ENCODE data around the gene FBXO46.
A peak's percentile ranks its signal among the peaks of the same experiment; 100 is the strongest.

FBXO46 gene

DNA sequence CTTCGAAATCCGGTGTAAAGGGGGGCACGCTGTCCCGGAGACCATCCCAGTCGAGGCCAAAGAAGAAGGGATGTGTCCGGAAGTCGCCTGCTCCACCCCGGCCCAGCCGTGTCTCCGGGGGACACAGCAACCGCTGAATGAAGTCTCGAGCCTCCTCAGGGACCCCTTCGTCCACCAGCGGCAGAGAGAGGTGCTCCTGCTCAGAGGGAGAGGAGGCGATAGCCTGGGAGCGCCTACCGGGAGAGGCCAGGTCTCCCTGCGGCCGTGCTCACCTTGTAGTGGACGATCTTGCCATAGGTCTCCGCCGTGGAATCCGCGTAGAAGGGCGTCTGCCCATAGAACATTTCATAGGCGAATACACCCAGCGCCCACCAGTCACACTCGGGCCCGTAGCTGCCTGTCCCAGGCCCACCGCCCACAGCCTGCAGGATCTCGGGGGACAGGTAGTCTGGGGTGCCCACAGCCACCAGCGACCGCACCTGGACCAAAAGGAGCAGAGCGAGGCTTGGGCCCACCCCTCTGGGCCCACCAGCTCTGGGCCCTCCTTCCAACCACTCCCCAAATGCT is 46.8 kb upstream of the FBXO46 start:
- H3K36me3 Mint-ChIP-seq (ENCODE audit: low read depth): peaks cover 28% of the 10 kb centered on the region
- H3K9me3 Mint-ChIP-seq: no peaks in the 10 kb centered on the region
- H3K4me1 Mint-ChIP-seq: peaks cover 28% of the 10 kb centered on the region
- H3K27me3 Mint-ChIP-seq (ENCODE audit: low read depth): no peaks in the 10 kb centered on the region
- H3K4me3 Mint-ChIP-seq: peak overlapping the region in 2 of 3 experiments; percentile 9 to 22
- TF ChIP-seq, protein P1, sequence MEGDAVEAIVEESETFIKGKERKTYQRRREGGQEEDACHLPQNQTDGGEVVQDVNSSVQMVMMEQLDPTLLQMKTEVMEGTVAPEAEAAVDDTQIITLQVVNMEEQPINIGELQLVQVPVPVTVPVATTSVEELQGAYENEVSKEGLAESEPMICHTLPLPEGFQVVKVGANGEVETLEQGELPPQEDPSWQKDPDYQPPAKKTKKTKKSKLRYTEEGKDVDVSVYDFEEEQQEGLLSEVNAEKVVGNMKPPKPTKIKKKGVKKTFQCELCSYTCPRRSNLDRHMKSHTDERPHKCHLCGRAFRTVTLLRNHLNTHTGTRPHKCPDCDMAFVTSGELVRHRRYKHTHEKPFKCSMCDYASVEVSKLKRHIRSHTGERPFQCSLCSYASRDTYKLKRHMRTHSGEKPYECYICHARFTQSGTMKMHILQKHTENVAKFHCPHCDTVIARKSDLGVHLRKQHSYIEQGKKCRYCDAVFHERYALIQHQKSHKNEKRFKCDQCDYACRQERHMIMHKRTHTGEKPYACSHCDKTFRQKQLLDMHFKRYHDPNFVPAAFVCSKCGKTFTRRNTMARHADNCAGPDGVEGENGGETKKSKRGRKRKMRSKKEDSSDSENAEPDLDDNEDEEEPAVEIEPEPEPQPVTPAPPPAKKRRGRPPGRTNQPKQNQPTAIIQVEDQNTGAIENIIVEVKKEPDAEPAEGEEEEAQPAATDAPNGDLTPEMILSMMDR (IDR thresholded peaks at IDR 0.05; ENCODE audit: unreplicated experiment in 3 of 3): no peak
- no peak overlapping the region for H3K27ac Mint-ChIP-seq

- no peaks in the 10 kb centered on the region for H3K9me3 Mint-ChIP-seq
- no peaks in the 10 kb centered on the region for H3K27me3 Mint-ChIP-seq (ENCODE audit: low read depth)
- H3K4me1 Mint-ChIP-seq: peaks cover 25% of the 10 kb centered on the region
- H3K27ac Mint-ChIP-seq: no peak overlapping the region
- H3K4me3 Mint-ChIP-seq: no peak overlapping the region
- H3K36me3 Mint-ChIP-seq (ENCODE audit: low read depth): peaks cover 33% of the 10 kb centered on the region
- TF ChIP-seq, protein P1 (IDR thresholded peaks at IDR 0.05; ENCODE audit: unreplicated experiment in 3 of 3): no peak
These were observed 44.1 kb upstream of the FBXO46 start for GRCh38 chr19:45774765-45775164.

- Mint-ChIP-seq H3K27ac (peak overlapping the region in 2 of 3 experiments; percentile 24 to 56), H3K27me3 (ENCODE audit: low read depth) (no peaks in the 10 kb centered on the region), H3K9me3 (no peaks in the 10 kb centered on the region), H3K36me3 (ENCODE audit: low read depth) (peaks cover 27% of the 10 kb centered on the region), H3K4me3 (peak overlapping the region in 2 of 3 experiments; percentile 19 to 58), H3K4me1 (peaks cover 13% of the 10 kb centered on the region)
- TF ChIP-seq, protein P1 (IDR thresholded peaks at IDR 0.05; ENCODE audit: unreplicated experiment in 3 of 3): no peak
These were observed 42.7 kb upstream of the FBXO46 start for GRCh38 chr19:45773384-45773783.

DNA sequence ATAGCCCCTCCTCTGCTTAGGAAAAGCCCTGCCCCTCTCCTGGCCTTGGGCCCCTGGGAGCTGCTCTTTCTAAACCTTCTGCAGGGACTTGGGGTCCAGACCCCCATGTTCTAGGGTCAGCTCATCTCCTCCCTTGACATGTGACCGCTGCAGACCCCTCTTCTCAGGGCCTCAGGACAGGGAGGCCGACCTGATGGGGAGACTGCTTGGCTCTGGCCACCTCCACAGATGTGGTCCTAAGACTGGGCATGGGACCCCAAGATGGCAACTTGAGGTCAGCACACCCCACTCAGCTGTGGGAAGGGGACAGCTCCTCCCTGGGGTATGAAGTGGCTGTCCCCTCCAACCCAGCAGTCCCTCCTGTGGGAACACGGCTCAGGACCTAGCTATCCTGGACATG is 42.2 kb upstream of the FBXO46 start:
- peaks cover 13% of the 10 kb centered on the region for H3K4me1 Mint-ChIP-seq
- TF ChIP-seq, protein P1 (IDR thresholded peaks at IDR 0.05; ENCODE audit: unreplicated experiment in 3 of 3): no peak
- H3K36me3 Mint-ChIP-seq (ENCODE audit: low read depth): peaks cover 27% of the 10 kb centered on the region
- H3K9me3 Mint-ChIP-seq: no peaks in the 10 kb centered on the region
- H3K4me3 Mint-ChIP-seq: peak overlapping the region in 2 of 3 experiments; percentile 19 to 58
- H3K27ac Mint-ChIP-seq: peak overlapping the region in 1 of 3 experiments; percentile 24
- H3K27me3 Mint-ChIP-seq (ENCODE audit: low read depth): no peaks in the 10 kb centered on the region

GRCh38 chr19:45772130-45772840 is 41.6 kb upstream of the FBXO46 start:
- H3K27ac Mint-ChIP-seq: peak overlapping the region; percentile 6 to 52 (median 24)
- TF ChIP-seq, protein P1 (IDR thresholded peaks at IDR 0.05; ENCODE audit: unreplicated experiment in 3 of 3): no peak

More at GRCh38 chr19:45772130-45772840, 41.6 kb upstream of the FBXO46 start:
- peaks cover 13% of the 10 kb centered on the region for H3K4me1 Mint-ChIP-seq
- H3K4me3 Mint-ChIP-seq: peak overlapping the region; percentile 8 to 56 (median 18)
- peaks cover 26% of the 10 kb centered on the region for H3K36me3 Mint-ChIP-seq (ENCODE audit: low read depth)
- no peaks in the 10 kb centered on the region for H3K27me3 Mint-ChIP-seq (ENCODE audit: low read depth)
- no peaks in the 10 kb centered on the region for H3K9me3 Mint-ChIP-seq
